ENCODE data around the gene SEC14L1.
A peak's percentile ranks its signal among the peaks of the same experiment; 100 is the strongest.
"Not testable (repeated sequence)": the region's sequence is repeated elsewhere in the genome, so short reads cannot be mapped to it uniquely, and the experiment has no call there.

Gene SEC14L1

DNA sequence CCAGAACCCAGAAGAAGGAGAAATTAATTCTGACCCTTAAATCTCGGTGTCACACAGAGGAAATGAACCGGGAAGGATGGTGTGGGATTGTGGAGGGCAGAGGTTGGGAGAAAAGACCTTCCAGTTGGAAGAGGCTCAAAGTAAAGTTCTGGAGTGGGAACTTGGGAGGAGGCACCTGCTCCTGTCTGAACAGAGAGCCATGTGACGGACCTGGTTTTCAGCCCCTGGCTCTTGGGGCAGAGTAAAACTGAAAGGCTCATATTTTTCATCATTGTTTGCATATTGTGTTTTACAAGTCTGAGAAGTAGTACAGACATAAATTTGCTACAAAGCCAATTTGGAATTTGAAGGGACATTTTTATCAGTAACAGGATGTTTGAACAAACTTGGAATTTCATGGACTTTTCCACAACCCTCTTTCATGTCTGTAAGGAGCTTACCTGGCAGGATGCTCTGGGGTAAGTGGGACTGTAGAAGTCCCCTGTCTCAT, 24.4 kb upstream of the SEC14L1 start:
- DNase-seq (ENCODE audit: low spot score) = no peak

DNA sequence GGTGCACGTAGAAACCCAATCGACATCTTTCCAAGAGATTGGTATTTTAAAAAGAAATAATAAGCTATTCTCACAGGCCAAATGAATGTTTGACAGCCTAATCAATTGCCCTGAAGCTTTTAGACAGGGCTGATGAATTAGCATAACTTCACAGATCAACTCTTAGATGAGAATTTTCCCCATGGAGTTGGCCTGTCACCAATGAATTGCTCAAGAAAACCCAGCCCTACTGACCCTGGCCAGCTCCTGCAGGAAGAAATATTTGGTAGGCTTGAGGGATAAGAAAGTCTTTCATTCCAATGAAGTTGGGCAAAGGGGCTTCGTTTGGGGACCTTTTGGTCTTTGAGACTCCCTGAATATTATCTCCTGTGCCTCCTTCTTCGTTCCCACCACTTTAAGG, 23.4 kb upstream of the SEC14L1 start:
- no peak for DNase-seq (ENCODE audit: low spot score)

DNA sequence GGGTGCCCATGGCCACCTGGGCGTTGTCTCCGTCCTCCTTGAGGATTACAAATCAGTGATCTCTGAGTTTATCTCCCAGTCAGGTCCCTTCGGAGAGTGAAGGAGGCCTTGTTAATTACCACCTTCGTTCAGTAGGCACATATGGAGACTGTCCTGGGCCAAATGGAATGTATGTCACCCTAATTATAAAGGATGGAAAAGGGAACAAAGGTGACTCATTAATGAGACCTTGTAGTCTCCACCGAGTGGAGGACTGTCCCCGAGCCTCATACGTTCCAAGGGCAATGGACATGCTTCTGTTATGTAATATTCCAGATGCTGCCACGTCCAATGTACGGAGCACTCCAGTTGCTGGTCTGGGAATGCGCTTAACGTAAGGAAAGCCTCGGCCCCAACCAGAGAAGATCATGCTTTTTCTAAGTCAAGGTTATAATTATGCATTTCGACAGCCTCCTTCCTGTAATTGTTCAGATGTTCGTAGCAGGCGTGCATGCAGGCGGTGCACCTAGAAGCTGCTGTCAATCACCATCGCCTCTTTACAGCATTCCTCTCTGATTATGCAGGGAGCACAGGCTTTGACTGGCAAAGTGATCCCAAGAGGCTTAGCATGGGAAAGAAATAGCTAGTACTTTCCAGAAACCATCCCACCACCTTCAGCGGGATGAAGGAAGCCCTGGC, 22.4 kb upstream of the SEC14L1 start:
- no peak for DNase-seq (ENCODE audit: low spot score)

DNA sequence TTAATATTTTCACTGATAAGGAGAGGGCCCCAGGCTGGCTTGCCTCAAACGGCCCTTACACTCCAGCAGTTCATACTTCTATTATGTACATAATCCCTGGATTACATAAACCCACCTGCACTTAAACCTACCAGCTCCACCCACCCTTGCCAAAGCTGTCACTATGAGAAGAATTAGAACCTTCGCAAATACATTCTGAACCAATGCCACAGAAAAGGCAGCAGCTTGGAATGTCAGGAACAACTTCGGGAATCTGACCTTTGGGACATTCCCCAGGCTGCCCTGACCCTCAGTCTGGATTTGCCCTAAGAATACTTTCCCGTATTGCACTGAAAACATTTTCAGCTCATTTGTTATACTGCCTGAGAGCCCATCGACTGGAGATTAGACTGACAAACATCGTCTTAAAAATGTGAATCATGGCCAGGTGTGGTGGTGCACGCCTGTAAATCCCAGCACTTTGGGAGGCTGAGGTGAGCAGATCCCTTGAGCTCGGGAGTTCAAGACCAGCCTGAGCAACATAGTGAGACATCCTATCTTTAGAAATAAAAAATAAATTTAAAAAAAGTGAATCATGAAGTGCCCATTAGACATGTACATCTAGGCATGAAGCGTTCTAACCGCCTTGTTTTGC, 21.0 kb upstream of the SEC14L1 start:
- peak; percentile 63 for DNase-seq (ENCODE audit: low spot score)

DNA sequence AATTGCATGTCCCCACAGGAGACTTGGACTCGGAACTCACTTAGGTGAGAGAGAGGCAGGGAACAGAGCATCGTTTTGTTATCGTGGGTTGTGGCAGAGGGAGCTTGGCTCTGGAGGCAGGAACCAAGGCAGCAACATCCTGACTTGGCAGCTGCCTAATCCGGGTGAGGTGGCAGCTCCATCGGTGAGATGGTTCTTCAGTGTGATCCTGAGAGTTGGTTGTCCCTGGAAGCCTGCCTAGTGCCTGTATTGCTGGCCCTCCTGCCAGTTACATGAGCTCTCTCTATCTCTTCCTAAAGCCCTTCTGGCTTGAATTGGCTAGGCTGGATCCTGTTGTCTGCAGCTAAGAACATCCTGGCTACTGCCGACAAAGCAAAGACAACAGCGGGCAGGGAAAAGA, 19.9 kb upstream of the SEC14L1 start:
- peak; percentile 98 for DNase-seq (ENCODE audit: low spot score)

DNA sequence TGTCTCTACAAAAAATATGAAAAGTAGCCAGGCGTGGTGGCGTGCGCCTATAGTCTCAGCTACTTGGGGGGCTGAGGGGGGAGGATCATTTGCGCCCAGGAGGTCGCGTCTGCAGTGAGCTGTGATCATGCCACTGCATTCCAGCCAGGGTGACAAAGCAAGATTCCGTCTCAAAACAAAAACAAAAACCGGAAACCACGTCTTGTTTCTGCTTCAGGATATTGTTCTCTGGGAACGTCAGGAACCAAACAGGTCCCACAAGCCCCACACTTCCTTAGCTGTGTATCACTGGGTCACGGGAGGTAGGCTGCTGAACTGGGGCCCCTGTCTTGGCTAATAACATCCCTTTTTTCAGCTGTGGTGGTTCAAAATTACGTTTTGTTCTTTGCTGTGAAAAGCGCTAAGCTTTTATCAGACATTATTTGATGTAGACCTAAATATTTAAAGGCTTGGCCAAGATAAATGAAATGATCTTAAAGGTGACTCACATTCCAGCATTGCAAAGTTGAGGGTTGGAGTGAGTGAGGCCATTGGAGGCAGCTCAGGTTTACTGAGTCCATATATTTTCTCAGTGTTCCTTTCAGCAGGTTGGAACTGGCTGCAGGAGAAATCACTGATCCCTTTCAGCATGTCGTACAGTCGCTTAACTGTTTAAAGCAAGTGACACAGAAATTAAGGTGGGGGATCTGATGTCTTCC, 16.4 kb upstream of the SEC14L1 start:
- DNase-seq (ENCODE audit: low spot score) = no peak

DNA sequence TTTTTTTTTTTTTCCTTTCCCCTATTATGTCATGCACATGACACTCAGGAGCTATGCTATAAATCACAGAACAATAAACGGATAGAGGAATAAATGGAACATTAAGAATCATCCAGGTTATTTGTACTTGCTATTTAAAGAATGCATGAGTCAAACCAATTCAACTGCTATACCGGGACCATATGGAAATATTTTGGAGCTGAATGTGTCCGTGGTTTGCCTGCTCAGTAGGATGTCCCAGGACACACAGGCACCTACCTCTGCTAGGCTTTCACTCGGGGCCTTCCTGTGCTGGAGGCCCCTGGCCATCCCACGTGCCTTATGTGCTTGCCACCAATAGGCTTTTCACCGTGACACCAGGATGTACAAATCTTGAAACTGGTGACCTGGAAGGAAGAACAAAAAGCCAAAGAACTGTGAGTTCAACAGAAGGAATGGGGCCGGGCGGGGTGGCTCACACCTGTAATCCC, 15.3 kb upstream of the SEC14L1 start:
- DNase-seq (ENCODE audit: low spot score) = peak; percentile 66

DNA sequence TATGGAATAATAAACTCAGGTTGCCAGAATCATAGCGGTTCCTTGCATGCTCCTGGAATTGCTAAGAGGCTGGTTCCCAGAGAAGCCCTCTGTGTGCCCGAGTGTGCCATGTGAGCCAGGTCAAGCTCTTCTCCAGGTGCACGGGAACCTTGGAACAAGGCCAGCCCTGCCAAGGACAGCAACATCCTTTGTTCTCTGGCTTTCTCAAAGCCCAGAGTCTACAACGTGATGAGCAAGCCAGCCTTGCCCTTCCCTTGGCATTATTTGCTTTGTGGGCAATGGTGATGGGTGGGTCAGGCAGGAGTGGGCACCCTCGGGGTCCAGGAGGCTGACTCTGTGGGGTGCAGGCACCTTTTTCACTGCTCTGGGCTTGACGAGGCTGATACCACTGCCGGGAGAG, 14.2 kb upstream of the SEC14L1 start:
- no peak for DNase-seq (ENCODE audit: low spot score)

DNA sequence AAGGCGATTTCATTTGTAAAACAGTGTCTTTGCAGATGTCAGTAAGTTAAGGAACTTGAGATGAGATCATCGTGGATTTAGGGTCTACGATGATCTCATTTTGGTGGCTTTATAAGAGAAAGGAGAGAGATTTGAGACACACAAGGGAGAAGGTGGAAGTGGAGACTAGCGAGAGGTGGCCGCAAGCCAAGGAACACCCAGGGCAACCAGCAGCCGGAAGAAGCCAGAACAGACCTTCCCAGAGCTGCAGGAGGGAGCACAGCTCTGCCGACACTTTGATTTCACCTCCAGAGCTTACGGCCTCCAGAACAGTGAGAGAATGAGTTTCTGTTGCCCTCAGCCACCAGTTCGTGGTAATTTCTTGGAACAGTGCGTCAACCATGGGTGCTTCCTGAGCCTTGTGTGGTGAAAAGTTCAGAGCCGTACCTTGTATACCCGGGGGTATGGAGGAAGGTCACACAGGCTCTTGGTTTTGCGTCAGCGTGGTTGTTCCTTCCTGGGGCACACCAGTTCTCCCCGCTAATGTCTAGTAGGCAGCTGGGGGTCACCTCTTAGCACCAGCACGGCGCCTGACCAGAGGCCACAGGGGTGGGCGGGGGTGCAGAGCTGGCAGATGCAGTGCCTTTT, 12.9 kb upstream of the SEC14L1 start:
- DNase-seq (ENCODE audit: low spot score) = peak; percentile 59

DNA sequence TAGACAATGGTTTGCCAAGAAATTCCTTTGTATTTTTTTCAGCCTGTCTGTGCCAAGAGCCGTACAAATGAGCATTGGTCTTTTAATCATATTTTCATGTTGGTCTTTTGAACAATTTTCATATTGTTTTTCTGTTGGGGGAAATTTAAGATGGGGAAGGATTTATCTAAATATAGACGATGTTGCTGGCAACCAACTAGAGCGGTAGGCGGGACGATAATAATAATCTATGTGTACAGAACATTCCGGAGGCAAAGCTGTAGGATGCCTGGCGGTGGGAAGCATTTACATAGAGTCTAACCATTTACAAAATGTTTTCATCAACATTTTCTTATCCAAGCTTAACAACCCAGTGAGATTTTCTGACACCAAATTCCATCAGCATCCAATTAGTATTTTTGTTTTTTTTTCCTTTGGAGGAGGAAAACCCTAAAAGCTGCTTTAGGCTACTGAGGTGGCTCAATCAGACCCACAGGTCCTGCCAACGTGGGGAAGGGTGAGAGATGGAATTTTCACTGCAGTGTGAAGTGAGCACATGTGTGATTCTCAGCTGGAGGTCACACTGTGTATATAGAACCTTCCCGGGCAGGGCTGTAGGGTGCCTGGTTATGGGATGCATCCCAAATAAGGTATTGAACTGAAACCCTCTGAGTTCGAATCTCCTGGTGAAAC, 11.7 kb upstream of the SEC14L1 start:
- DNase-seq (ENCODE audit: low spot score) = peak; percentile 59

DNA sequence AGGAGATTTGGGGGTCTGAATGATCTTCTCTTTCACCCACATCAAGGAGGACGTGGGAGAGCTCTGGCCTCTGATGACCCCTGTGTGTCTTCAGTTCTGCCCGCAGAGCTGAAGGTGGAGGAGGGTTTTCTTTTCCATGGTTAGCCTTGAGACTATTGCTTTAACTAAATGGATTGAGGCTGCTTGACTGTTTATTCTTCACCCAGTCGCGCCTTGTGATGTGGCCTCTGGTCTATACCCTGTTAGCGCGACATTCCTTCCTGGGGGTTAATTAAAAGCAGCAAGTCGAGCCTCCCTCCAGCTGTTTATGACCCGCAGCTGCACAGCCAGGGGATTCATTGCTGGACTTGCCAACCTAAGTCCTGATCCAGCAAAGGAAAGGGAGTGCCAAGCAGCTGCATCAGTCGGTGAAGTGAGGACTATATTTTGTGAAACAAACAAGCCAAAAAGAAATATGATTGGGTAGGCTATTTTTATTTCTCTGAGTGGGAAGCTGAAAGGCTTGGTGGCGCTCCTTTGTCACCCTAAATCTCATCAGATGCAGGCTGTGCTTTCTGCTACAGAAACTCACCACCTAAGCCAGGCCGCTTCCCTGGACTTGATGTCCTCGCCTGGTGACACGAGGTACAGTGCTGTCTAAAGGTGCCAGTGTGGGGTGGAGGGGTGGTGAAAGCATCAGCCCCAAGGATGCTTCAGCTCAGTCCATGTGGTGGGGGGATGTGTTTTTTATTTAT, 11.0 kb upstream of the SEC14L1 start:
- DNase-seq (ENCODE audit: low spot score) = peak; percentile 65

DNA sequence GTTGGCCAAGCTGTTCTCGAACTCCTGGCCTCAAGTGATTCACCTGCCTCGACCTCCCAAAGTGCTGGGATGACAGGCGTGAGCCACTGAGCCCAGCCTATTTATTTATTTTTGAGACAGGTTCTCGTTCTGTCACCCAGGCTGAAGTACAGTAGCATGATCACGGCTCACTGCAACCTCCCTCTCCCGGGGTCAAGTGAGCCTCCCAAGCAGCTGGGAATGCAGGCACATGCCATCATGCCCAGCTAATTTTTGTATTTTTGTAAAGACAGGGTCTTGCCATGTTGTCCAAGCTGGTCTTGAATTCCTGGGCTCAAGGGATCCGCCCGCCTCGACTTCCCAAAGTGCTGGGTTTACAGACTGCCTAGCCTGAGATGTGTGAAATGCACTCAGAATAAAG, 10.2 kb upstream of the SEC14L1 start:
- DNase-seq (ENCODE audit: low spot score) = no peak

DNA sequence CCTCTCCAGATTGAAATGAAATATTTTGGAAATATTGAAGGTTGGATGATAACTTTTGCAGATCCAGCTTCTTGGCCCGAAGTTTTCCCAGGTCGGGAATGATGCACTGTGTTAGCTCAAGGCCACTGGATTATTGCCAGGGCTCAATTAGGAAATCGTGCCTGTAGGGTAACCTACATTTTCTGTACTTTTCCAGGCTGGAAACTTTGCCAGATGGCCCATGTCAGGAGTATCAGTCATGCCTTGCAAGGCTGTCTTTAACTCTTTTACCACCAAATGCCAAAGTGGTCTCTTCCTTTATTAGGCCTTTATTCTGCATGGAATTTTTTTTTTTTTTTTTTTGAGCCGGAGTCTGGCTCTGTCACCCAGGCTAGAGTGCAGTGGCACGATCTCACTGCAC, 8.9 kb upstream of the SEC14L1 start:
- no peak for DNase-seq (ENCODE audit: low spot score)

DNA sequence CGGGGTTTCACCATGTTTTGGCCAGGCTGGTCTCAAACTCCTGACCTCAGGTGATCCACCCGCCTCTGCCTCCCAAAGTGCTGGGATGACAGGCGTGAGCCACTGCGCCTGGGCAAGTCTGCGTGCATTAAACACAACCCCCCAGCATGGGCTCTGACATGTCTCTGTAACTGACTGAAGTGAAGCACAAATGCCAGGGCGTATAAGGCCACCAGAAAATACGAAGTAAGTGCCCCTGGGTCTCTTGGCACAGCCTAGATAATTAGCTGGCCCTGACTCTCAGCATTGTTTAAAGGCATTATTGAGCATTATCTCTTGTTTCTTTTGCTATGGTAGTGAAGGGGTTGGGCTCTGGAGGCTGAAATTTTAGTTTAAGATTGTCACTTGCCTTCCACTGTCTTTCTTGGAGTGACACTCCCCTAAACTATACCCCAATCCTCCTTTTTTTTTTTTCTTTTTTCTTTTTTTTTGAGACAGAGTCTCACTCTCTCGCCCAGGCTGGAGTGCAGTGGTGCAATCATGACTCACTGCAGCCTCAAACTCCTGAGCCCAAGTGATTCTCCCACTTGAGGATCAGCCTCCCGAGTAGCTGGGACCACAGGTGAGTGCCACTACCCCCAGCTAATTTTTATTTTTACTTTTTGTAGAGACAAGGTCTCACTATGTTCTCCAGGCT, 8.2 kb upstream of the SEC14L1 start:
- DNase-seq (ENCODE audit: low spot score) = no peak

DNA sequence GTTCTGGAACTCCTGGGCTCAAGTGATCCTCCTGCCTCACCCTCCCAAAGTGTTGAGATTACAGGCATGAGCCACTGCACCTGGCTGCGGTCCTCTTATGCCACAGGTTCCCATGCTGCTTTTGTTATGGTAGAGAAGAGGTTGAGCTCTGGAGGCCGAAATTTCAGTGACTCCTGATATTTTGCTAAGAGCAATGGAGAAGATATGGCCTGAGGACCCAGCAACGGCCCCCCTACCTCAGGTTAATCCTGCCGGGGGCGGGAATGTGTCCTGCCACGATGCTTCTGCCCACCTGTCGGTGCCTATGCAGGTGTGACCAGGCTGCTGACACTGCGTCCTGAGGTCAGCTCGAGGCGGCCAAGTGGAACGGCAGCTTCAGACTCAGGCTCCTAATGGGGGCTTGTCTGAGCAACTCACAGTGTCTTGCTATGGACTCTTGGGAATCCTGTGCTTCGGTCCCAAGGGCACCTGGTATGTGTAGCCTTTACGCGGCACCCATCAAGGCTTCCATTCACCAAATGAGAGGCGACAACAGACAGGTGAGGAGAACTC, 7.6 kb upstream of the SEC14L1 start:
- no peak for DNase-seq (ENCODE audit: low spot score)

DNA sequence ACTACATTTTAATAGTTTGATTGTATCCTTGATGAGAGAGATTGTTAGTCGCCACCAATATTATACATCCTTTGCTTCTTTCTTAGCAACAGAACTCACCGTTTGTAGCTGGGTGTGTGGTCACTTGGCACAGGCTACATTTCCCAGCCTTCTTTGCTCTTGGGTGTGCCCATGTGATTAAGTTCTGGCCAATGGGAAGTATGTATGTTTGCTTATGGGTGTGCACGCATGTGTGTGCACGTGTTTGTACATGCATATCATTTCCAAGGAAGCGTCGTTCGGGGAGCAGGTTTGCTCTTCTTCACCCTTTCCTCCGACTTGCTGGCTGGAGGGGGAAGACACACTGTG, 4.4 kb upstream of the SEC14L1 start:
- DNase-seq (ENCODE audit: low spot score) = no peak

DNA sequence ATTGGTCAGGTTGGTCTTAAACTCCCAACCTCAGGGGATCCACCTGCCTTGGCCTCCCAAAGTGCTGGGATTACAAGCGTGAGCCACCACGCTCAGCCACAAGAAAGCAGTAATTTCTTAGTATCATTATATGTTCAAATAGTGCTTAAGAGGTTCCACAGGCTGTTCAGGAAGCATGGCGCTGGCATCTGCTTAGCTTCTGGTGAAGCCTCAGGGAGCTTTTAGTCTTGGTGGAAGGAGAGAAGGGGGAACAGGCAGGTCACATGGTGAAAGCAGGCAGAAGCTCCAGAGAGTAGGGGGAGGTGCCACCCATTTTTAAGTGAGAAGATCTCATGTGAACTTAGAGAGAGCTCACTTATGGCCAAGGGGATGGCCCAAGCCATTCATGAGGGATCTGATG, 3.7 kb upstream of the SEC14L1 start:
- no peak for DNase-seq (ENCODE audit: low spot score)

DNA sequence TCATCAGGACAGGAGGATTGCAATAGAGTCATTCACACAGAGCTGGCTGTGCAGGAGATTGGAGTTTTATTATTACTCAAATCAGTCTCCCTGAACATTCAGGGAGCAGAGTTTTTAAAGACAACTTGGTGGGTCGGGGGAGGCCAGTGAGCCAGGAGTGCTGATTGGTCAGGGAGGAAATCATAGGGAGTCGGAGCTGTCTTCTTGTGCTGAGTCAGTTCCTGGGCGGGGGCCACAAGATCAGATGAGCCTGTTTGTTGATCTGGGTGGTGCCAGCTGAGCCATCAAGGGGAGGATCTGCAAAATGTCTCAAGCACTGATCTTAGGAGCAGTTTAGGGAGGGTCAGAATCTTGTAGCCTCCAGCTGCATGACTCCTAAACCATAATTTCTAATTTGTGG, 2.9 kb upstream of the SEC14L1 start:
- DNase-seq (ENCODE audit: low spot score) = not testable (repeated sequence)

DNA sequence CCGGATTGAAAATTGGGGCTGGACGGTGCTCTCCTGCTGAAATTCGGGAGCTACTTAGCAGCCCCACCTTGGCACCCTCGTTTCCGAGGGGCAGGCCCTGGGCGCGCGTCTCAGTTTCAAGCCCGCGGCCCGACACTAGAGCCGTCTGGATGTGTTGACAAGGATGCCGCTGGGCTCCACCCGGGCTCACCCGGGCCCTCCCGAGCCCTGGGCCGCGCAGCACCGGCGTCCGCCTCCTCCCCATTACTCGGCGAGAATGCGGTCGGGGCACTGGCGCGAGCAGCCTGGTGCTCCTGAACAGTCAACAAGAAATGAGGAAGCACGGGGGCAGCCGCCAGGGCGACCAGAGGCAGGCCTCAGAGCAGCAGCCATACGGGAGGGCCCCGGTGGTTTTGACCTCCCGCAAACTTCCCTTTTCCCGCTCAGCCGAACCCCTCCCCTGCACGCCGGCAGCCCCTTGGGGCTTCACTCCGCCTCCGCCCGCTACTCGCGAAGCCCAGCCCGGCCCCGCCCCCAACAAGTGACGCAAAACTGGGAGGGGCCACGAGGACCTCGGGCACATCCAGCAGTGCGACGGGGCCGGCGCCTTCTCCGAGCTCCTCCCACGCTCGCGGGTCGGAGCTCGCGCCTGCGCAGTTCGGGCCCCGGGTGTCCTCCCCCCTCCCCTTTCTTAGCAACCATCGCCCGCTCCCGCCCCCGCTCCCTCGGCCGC, 447 bp upstream of the SEC14L1 start:
- DNase-seq (ENCODE audit: low spot score) = peak; percentile 98

DNA sequence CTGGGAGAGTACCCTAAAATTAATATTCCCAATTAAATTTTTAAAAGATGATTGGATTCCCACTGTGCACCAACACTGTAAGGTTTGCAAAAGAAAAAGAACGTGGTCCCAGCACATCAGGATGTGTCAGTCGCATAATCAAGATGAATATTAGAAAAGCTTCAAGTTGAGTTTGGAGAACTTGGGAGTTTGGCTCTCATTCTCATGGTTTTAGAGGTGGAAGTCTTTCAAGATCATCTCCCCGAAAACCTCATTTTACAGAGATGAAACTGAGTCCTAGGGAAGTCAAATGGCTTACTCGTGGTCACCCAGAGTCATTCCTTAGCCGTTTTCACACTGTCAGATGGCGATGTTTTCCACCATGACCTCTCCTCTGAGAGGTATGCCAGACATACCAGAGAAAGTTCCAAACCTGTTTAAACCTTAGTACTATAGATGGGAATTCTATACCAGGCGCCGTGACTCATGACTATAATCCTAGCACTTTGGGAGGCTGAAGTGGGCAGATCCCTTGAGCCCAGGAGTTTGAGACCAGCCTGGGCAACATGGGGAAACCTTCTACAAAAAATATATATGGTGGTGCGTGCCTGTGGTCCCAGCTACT, 1.2 kb downstream of the SEC14L1 start:
- DNase-seq (ENCODE audit: low spot score) = no peak

Measured in cerebellar cortex (tissue), 1 donor.